NCI-H1105 (cell line): Measurements from ENCODE around the gene ZIC1.

Source experiments
- DNase-seq: peaks from one replicate; lab custom pipeline; 2025; lab: John Stamatoyannopoulos, UW

The ZIC1 gene

GRCh38 chr3:147395899-147396711 lies 13.1 kb upstream of the ZIC1 start:
- DNase-seq: no peak

DNA sequence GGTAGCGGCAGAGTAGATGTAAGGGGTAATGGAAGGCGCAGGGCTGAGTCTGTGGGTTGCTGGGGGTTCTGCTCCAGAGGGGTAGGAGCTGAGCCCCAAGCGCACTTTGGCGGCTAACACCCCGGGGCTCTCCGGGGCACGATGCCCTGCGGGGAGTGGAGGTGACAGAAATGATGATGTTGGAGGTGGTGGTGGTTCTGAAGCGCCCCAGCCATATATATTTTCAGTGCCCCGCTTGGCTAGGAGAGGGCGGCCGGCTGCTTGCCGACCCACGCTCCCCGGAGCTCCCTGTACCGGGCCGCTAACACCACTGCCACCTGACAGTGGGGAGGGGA lies 12.5 kb upstream of the ZIC1 start:
- DNase-seq: no peak

GRCh38 chr3:147397155-147397874 lies 11.8 kb upstream of the ZIC1 start:
- DNase-seq: no peak

- no peak for DNase-seq
Observed at GRCh38 chr3:147397875-147398812, 11.0 kb upstream of the ZIC1 start.

- DNase-seq: no peak
Observed at GRCh38 chr3:147398813-147399534, 10.2 kb upstream of the ZIC1 start.

DNA sequence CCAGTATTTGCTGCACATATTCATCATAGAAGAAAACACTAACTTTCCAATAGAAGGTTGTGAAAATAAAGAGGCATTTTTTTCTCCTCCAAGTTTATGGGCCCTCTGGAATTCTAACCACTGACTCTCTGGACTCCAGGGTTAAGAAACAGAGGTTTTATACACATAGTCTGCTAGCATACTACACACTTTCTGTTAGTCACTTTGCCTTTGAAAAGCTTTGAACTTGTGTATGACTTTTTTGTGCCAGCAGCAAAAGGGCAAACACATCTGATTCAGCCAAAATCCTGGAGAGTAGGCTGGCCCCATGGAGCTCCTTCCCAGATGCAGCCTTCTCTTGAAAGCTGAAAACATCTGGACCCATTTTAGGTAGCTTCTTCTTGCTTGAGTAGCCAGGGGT lies 9.1 kb upstream of the ZIC1 start:
- no peak for DNase-seq

DNA sequence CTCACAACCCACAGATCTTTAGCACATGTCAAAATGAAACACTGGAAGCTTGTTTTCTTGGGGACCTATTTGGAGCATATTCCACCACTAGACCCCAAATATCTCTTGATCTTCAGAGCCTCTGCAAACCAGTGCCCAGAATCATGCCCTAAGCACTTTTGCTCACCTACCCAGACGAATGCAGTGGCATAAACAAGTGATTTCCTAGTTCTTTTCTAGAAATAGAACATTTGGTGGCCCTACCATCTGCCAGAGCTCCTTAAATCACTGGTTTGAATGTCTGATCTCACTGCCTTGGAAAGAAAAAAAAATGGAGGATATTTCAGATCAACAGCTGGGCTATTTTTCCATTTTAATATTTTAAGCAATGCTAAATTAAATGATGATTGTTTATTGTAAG lies 8.2 kb upstream of the ZIC1 start:
- no peak for DNase-seq

- no peak for DNase-seq
Observed at GRCh38 chr3:147401421-147401820, 7.7 kb upstream of the ZIC1 start.

- DNase-seq: no peak
Observed at GRCh38 chr3:147402159-147402558, 7.0 kb upstream of the ZIC1 start.

GRCh38 chr3:147403511-147403910 lies 5.7 kb upstream of the ZIC1 start:
- no peak for DNase-seq

DNA sequence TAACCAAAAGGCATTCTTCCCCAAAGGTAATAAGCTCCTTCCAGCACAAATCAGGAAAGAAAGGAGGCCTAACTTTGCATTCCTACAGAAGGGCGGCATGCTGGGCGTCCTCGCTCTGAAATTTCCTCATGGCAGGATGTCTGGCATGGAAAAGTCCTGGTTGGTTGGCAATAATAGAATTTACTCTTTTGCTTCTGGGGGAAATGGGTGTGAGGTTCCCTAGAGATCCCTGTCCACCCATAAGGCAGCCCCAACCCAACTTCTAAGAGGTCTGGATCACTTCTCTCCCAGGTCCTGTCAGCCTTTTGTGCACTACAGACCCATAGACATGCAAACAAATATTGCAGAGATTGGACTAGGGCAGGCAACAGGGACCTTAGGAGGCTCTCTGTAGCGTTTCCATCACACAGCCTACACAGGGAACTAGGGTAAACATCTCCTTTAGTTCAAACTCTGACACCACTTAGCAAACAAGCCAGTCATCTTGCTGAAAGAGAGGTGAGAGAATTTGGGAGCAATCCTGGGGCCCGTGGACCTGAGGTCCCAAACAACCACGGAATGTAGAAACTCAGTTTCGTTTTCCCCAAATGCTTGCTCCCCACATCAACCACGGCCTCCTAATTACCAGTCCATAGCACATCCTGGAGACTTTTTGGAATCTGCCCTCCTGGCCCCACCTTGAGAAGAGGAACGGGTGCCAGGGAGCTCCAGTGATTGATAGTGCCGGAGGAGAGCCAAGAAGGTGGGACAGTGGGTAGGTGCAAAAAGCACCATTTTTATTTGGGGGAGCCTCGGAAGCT lies 5.0 kb upstream of the ZIC1 start:
- no peak for DNase-seq

DNA sequence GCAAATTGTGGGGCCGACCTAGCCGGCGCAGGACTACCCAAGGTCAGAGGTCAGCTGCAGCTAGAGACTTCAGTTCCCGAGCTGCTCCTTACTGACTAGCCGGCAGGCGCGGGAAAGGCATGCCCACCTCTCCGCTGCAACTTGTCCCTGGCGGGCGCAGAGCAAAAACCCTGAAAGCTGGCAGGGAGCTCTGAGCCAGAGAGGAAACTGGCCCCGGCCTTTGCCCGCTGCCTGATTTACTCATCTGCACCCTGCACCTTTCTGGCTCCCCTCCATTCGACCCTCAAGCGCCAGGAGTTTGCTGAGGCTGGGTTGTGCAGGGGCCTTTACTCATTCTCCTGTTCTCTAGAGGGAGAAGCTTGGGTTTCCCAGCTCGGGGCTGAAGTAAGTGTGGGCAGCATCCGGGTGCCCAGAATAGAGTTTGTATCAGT lies 4.3 kb upstream of the ZIC1 start:
- DNase-seq: no peak

DNA sequence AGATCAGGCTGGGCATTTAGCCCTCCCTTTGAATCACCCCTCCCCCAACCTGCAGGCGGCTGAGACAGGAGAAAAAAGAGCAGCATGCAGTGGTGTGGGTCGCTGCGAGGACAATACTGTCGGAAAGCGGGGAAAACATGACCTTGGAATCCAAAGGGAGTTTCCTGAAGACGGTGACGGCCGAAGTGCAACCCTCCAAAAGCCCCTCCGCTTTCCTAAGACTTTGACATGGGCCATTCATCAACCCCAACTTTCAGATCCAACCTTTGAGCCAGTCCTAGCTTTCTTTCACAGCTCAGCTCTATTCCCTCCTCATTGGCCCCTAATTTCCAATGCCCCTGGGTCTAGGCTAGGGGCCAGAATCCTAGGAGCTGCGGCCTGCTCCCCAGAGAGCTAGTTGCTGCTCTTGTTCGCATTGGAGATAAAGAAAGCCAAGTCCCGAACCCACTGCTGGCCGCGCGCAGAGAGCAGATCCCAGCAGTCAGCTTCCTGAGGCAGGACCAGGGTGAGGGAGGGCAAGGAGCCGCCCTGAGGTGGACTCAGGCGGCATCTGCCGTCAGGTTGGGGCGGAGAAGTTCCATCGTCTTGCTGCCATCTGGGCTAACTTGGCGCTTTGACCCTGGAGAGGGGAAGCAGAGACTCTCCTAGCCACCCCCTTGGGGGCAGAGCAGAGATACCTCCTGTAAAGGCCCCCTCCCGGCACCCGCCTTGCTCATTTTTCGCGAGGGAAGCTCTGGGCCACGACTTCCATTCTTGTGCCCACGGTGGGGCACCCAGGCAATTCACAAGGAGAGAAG lies 3.7 kb upstream of the ZIC1 start:
- no peak for DNase-seq

- no peak for DNase-seq
Observed at GRCh38 chr3:147406028-147406931, 2.9 kb upstream of the ZIC1 start, which contains the start of gene ZIC4. TSS of gene ZIC4 (minus strand) at chr3:147406543. CDS start at chr3:147402797, 3,746 bp downstream.

DNA sequence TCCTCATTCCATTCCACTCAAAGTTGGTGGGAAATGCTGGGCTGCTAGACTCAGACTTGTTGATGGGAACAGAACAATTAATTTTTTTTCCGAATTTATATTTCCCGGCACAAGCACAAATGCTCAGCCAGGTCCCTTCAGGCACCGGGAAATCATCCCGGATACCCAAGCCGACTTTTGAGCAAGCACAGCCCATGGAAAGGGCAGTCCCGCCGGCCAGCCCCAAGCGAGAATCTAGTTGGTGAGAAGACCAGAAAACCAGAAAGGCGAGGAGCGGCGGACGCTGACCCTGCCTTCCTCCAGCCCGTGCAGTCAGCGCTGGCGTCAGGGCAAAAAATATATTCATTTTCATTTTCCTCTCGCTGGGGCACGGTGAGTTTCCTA lies 2.1 kb upstream of the ZIC1 start:
- no peak for DNase-seq

DNA sequence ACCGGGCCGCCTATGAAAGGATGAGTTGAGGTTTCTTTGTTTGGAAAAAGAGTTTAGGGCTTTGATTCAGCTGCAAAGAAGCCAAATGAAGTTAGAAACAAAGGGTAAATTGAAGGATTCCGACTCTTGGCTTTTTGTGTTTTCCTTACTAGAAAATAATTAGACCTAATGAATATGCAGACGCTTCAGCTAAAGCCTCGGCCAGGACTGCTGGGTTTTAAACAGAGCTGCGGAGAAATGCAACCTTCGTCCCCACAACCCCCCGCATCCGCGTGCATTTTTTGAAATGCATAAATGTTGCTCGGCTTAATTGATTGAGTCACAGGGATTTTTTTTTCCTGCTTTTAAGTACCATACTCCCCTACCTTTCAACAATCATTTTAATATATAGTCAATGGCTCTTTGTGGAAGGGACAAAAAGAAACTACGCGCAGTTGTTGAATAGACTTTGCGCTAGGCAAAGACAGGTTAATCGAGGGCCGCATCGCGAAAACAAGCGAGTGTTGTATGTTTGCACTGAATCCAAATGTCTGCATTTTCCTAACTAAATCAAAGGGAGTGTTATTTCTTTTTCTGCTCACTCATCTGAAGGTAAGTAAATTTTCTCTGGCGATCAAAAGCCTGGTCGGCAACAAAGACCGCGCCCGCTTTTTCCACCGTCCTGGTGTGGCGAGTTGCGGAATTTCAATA lies 1.5 kb upstream of the ZIC1 start:
- DNase-seq: no peak

- DNase-seq: no peak
Observed at GRCh38 chr3:147408188-147409100, 721 bp upstream of the ZIC1 start.
